Activated CD8-positive, alpha-beta memory T cell treated with anti-CD3 and anti-CD28 coated beads, Interleukin-2, amount 50 U/mL, for 48 hours (primary cell): ENCODE results near the gene CIB2.
A peak's percentile ranks its signal among the peaks of the same experiment; 100 is the strongest.

Experiments
- DNase-seq: peaks from one replicate; pipeline ENCODE4 v3.0.0-alpha.2; 2020

CIB2 gene

GRCh38 chr15:78082743-78083110 is 48.5 kb downstream of the CIB2 start:
- DNase-seq: no peak

DNA sequence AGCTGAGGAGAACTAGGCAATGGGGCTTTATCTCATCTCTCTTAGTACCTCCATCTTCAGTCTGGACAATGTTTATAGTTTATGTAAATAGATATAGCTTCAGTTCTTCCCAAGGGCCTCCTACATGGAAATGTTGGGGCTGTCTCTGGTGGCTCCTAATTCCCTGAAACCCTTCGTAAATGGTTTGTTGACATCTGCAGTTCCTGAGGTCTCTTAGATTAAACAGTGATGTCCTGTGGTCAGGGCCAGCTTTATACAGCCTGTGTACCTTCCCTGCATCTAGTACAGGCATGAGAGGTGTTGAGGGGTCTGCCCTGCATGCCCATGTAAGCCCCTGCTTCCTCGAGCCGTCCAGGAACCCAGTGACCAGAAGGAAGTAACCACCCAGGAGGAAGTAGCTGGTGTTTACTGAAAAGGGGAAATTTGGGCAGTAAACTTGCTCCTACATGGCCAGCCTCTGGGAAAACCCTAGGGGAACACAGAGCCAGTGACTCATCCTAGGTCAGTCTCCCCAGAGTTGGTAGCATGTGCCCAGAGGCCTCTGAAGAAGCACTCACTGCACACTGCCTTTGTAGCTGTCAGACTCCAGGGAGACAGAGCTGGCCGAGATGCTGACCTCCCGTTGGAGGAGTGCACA is 49.0 kb downstream of the CIB2 start:
- DNase-seq: no peak

GRCh38 chr15:78080088-78080460 is 51.2 kb downstream of the CIB2 start:
- DNase-seq: no peak

DNA sequence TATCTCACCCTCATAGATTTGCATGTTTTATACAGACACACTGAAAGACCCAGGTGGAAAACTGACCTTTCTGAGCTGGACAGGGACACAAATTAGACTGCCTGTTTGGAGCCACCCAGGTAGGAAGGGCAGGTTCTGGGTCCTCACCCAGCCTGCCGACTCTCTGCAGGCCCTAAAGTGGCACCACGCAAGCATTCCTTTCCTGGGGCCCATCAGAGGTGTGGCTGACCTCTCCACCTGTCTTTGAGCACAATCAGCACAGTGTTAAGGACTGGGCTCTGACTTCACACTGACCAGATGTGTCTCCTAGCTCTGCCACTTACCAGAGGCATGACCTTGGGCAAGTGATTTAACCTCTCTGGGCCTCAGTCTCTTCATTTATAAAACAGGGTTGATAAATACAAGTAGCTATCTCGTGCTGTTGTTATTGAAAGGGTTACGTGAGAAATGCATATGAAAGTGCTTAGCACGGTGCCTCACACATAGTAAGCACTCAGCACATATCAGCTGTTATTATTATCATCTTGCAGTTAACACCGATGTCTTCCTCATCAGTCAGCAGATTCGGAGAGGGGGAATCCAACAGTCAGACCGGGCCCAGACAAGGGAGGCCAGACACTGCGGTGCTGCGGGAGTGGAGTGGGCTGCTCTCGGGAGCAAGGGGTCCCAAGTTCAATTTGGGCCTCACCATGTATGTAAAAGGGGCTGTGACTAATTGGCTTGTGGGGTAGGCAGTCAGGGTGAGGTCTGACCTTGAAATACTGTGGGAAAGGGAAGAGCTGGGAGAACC is 51.8 kb downstream of the CIB2 start:
- no peak for DNase-seq

- no peak for DNase-seq
These were observed 53.4 kb downstream of the CIB2 start for GRCh38 chr15:78077871-78078210.

- DNase-seq: peak; percentile 87
These were observed 54.0 kb downstream of the CIB2 start, which contains the start of gene TBC1D2B for GRCh38 chr15:78077053-78077870. Gene TBC1D2B, minus strand, starts transcription at chr15:78077711. Its CDS starts 59 bp downstream, at chr15:78077652.

DNA sequence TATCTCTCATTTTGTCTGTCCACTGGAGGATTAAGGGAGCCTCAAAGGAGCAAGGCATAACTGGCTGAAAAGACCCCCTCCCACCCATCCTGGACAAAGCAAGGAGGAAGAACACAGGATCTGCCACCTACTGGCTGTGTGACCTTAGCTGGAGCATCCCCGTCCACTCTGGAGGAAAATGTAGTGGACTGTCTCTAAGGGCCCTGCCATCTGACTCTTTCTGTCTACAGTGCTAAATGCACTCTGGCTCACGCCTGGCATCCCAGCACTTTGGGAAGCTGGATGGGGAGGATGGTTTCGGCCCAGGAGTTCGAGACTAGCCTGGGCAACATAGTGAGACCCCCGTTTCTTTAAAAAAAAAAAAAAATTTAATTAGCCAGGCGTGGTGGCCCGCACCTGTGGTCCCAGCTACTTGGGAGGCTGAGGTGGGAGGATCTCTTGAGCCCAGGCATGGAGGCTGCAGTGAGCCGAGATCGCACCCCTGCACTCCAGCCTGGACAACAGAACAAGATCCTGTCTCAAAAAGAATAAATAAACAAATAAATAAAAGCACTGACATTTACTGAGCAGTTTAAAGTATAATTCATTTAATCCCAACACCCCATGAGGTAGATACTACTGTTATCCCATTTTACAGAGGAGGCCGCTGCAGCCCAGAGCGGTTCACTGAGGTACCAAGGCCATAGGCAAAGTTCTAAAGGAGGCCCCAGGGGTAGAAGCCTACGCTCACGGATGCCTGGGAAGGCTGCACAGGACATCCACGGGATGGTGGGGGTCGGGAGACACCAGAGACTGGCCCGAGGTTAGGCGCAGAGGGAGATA is 54.8 kb downstream of the CIB2 start:
- peak; percentile 48 for DNase-seq

DNA sequence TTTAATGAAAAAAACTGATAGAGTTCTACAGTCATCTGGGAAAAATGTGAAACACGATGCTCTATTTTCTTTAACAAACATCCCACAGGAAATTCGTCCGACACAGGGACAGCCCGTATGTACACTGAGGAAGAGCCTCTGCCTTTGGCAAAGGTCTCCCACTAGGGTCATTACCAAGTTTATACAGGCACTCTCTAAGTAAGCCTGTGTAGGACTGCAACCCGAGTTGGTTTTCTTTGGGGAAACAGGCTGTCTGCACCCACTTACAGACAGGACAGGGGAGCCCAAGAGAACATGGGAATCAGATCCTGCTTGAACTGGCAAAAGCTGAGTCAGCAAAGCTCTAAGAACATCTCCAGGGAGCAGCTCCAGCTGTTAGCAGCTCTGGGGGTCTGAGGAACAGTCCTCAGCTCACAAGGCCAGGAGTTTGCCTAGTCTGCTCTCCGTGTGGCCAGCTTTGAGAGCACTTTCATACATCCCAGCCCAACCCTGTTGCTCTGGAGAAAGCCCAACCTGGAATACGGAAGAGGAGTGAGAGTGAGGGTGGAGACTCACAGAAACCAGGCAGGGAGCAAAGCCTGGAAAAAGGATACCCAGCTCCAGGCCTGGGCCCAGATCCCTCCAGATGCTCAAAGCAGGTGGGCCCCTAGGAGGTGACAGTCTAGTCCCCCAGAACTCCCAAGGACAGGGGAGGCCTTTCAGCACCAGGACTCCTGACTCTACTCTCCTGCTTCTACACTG is 55.6 kb downstream of the CIB2 start:
- peak; percentile 49 for DNase-seq

DNA sequence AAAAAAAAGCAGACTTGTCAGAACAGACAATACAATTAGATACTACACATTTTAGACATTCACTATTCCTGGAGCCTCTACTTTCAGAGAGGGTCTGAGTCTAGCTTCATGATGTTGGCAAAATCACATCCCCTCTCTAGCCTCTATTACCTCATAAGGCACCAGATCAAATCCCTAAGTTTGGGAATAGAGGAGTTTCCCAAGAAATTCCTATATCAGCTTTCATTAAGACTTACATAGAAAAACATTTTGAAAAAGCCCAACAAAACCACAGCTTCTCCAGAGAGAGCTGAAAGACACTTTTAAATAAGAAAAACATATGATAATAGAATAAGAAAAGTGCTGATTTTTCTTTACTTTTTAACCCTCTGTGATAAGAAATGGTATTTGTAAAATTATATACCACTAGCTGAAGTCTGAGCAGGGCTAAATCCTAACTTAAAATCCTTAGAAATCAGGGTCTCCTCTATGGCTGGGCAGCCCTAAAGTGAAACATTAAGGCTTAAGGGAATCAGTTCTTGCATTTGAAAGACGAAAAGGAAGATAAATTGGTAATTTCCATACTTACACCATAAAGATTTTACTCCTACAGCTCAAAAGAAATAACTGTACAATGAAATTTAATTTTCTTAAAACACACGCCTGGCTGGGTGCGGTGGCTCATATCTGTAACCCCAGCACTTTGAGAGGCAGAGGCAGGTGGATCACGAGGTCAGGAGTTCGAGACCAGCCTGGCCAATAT is 58.0 kb downstream of the CIB2 start:
- peak; percentile 37 for DNase-seq

GRCh38 chr15:78072080-78072892 is 59.0 kb downstream of the CIB2 start:
- peak; percentile 46 for DNase-seq

DNA sequence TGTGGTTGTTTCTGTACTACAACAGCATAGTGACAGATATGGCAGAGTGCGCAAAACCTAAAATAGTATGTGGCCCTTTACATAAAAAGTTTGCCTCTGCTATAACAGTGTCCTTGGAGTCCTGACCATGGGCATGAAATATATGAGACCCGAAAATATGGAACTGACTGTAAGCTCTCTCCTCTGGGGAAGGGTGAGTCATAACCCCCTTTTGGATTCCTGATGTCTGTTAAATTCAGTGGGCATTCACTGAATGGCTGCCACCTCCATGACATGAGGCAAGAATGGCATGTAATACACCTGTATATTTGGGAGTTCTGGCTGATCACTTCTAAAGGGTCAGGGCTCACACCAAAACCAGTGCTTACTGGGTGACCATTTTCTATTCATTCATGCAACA is 59.9 kb downstream of the CIB2 start:
- no peak for DNase-seq

GRCh38 chr15:78070049-78070700 is 61.1 kb downstream of the CIB2 start:
- peak; percentile 47 for DNase-seq

GRCh38 chr15:78069462-78070029 is 61.7 kb downstream of the CIB2 start:
- no peak for DNase-seq

GRCh38 chr15:78069052-78069414 is 62.2 kb downstream of the CIB2 start:
- DNase-seq: peak; percentile 59

DNA sequence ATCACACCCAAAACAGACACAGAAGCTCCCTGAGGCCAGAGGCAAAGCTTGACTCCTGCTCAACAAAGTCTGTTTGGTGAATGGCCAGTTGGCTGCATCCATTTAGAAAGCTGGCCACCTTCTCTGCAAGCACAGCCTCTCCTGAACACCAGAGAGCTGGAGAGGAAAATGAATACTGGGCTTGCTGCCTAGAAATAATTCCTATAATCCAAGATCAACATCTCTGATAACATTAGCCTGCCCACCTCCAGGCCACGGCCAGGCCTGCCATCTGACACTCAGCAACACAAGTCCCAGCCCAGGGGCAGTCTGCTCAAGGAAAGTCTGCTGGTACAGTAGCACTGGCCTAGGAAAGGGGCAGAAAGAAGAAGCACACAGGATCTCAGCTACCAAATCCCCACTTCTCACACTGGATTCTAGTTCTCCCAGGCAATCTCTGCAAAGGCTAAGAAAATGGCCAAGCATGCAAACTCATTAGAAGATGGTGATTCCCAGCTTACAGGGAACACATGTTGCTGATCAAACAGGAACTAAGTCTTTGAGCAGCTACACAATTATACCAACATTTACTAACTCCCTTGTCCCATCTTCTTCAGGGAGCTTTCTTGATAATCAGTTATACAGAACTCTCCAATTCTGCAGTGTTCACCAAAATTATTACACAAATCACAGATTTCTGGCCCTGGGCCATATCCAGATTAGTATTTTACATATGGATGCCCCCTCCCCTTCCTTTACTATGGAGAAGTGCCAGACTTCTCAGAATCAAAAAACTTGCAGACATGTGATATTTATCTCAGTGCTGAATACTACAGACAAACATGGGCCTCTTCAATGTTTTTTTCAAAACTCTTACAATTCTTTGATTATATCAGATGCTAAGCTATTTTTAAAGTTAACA is 63.7 kb downstream of the CIB2 start:
- DNase-seq: no peak

- DNase-seq: no peak
These were observed 65.0 kb downstream of the CIB2 start for GRCh38 chr15:78065973-78066946.

DNA sequence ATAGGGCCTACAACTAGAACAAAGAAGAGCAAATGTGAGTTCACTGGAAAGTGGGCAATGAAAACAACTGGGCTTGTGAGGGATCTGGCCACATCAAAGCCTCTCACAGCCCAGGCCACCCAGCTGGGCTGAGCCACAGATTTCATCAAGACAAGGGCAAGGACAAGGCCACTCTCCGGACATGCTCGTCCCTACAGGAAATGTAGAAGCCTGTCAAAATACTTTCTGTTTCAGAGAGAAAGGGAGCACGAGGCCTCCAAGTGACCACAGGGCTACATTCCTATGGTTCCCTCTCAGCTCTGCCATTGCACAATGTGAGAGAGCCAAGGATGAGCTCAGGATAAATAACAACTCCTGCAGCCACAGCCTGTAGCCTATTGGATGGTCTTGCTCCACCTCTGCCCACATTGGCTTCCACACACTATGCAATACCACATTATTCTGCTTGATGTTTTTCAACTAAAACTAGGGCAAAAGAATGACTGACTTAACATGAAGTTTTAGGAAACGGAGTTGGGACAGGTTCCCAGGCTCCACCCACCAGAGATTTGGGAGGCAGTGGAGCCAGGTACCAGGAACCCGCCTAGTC is 65.9 kb downstream of the CIB2 start:
- DNase-seq: peak; percentile 51
